ENCODE results near the gene LAPTM5.
"Not testable (repeated sequence)": the region's sequence is repeated elsewhere in the genome, so short reads cannot be mapped to it uniquely, and the experiment has no call there.

Gene LAPTM5

DNA sequence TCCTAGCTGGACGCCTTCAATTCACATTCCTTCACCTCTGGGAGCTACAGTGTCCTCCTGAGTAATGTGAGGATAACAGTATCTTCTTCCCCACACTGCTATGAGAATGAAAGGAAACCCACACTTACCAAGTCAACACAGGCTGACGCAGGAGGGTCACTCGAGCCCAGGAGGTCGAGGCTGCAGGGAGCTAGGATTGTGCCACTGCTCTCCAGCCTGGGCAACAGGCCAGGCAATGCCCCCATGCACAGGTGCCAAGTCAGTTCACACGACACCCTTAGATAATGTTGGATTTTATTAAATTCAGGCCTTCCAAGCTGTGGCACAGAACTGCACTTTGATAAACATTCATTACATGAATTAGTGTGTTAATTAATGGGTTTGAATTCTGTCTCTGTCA lies 66.1 kb downstream of the LAPTM5 start:
- no peak for DNase-seq

DNA sequence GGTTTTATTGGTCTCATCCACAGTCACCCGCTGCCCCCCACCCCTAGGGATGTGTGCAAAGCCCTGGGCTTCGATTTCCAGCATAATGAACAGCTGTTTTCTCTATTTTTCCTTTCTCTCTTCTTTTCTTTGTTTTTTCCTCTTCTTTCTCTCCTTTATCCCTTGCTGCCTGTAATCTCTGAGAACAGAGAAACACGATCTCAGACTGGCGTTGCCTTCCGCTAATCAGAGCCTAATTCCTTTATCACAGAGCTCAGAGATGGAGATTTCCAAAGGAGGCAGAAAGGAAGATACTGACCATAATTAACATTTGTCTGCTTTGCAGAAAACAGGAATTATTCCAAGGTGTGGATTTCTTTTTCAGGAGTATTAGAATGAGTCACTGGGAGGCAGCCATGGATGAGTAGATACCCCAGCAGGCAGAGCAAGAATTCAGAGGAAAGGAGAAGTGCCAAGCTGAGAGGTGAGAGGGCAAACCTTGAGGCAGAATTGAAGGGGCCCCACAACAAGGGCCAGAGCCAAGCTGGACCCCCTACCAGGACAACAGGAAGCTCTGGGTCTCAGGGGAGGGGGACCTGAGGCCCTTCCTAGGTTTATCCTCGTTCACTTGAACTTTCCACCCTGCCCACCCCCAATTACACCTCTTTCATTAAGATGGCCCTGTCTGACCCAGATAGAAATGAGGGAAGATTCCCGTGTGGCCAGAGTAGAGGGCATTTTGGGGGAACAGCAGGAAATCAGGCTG lies 67.5 kb downstream of the LAPTM5 start:
- no peak for DNase-seq

DNA sequence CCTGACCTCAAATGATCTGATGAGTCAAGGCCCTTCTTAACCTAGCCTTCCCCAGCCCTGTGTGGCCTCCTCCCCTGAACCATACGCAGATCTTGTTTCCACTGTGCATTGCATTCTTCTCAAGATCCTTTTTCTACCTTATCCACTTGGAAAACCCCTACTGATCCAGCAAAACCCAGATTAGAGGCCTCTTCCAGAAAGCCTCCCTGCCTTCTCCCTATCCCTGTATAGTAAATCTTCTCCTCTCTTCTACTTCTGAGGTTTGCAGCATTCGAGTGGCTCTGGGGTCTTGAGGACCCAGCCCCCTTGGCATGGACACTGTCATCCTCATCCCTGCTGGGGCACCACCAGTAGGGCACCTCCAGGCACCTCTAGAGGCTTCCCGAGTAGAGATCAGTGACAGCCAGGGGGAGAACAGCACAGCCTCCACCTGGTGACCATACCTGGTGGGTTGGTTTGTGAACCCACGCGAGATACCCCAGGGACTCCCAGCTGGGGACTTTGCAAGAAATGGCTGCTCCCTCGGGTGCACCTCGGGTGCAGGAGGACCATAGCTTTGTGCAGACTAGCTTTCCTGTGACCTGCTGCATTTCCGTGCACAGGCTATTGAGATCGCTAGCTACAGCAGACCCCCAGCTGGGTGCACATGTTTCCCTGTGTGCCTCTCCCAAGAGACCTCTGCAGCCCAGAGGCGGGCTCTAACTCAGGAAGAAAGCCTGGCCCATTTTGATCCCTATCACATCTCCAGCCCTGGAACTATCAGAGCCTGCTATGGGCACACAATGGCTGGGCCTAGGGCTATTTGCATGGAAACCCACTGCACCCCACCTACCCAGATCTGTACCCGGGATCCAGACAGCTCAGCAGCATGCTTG lies 68.4 kb downstream of the LAPTM5 start:
- no peak for DNase-seq

DNA sequence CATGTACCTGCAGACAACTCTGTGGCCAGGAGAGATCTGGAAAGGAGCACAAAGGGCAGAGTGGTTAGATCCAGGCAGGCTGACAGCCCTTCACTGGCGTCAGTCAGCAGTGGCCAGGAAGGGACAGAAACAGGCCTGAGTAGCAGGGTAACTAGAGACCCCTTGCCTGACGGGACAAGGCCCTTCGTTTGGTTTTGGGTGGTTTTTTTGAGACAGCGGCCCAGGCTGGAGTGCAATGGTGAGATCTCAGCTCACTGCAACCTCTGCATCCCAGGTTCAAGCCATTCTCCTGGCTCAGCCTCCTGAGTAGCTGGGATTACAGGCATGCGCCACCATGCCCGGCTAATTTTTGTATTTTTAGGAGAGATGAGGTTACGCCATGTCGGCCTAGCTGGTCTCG lies 69.1 kb downstream of the LAPTM5 start:
- DNase-seq, result not testable (repeated sequence)

DNA sequence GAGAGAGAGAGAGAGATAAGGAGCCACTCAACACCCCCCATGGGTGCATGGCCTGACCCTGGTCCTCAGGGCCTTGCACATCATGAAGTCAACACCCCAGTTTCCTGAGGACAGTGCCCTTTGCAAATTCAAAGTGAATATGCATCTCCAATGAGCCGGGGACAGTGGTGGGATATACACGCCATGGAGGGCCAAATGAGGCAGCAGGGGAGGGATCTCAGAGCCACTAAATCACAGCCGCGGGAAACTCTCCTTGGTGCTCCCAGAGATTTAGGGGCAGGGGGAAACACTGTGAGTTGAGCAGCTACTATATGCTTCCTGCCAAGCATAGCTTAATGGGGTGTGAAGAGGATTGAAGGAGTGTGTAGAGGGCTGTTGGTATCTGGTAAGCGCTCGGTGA lies 69.7 kb downstream of the LAPTM5 start:
- DNase-seq, result no peak

DNA sequence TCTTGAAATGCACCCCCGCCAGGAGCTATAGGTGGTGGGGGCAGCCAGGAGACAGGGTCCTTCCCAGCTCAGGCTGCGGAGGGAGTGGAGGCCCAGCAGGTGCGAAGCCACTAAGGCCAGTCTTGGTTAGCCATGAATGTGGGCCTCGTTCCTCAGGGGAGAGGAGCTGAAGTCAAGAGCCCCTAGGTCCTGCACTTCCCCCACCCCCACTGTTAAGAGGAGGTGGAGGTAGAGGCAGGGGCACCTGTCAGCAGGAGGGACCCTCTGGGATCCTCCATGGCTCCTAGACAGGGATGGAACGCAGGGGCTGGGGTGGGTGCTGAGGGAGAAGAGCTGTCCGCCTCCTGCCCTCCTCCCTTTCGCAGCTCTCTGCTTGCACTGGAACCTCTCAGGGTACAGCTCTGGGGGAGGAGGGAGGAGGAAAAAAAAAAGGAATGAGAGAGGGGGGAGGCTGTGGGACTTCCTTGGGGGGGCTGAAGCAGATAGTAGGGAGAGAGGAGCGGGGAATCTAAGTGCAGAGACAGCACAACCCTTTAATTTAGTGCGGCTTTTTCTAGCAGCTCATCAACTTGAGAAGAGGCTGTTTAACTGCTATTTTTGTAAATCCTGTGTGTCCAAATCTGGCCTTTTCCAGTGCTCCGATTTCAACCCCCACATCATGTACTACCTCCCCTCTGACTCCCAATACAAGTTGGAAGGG lies 71.2 kb downstream of the LAPTM5 start:
- no peak for DNase-seq

DNA sequence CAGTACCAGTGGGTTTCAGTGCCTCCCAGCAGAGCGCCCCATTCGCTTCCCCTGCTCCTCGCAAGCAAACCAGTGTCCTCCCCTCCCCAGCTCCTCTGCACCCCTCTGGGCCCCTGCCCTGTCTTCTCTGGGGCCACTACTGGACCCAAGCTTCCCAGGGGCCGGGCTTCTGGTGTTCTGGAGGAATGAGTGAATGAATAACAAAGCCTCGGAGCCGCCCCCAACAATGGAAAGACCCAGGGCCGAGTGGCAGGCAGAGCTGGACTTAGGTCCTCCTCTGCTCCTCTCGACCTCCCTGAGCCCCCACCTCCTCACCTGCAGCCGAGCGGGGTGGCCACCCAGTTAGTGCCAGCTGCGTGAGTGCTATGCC lies 71.8 kb downstream of the LAPTM5 start:
- no peak for DNase-seq

DNA sequence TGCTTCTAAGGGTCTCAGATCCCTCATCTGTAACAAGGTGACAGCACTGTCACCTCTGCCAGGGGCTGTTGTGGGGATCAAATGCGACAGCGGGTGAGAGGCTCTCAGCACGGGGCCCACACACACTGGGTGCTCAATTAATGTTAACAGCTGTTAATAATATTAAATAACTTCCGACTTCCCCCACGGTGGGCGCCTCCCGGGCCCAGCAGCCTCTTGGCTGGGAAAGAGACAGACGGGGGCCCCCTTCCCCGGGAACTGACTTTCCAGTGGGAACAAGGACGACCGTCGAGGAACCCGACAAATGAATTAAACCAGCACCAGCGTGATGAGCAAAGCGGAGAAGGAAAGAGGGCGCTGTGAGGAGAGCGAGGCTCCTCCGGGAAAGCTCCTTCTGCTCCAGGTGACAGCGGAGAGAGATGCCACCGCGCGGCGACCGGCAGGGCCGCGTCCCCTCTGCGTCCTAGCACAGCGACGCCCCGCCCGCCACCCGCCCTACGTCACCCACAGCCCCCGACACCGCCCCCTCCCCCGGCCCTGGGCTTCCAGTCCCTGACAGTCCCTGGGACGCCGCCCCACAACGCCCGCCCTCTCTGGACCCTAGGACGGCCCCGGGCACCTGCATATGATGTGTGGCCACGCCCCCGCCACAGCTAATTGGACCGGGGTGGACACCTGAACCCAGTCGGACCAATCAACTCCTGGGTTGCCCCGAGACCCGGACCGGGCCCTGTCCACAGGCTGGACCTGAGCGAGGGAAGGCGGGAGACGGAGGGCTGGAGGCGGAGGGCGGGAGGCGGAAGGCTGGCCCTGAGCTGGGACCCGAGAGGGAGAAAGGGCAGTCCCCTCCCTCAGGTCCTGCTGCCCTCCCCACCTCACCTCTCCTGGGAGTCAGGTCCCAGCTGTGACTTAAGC lies 72.4 kb downstream of the LAPTM5 start:
- no peak for DNase-seq

DNA sequence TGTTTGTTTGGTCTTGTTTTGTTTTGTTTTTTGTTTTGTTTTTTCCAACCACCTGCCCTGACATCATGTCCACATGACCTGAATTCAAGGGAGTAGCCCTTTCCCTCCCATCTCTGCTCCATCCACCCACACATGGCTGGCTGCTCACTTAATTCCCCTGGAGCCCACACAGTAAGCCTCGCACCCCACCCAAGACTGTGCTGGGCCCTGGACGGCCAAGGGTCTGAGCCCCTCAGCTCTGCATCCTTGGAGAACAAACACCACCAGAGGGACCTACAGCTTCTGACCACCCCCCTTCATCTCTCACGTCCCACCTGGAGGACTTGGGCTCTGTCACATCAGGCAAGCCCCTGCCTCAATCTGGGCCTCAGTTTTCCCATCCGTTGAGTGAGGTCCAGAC lies 73.3 kb downstream of the LAPTM5 start:
- no peak for DNase-seq

DNA sequence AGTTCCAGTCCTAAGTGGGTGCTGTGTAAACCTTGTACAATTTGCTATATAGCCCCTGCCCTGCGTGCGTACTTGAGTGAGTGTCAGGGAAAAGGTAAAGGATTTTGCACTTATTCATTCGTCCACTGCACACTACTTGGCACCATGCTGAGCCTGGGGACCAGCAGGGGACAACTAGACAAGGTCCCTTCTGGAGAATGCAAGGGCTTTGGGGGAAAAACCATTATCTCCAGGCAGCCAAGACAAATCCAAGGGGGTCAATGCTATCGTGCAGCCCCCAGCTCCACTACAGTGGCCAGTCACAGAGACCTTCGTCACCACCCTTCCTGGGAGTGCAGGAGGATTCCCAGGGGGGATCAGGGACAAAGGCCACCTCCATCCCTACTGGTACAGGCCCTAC lies 73.9 kb downstream of the LAPTM5 start:
- no peak for DNase-seq

All from DMS 273 treated with DMSO at 0.1 percent for 48 hours (cell line).